HepG2 (cell line): ENCODE measurements around the gene MRPL14. TPM values are rescaled to one million over a fixed set of nuclear protein-coding genes. Genes with fewer than 3 reads are reported as not detected.
A peak's percentile ranks its signal among the peaks of the same experiment; 100 is the strongest.

Experiments used
- CENPT ChIP-seq: sonication (generic); formaldehyde crosslinking; IDR thresholded peaks from 2 replicates; pipeline ENCODE4 v1.8.0; 2022; ENCODE audit warnings: low read depth, mild to moderate bottlenecking, moderate library complexity, missing genetic modification reagents
- CREB1 ChIP-seq, 2 experiments: fragments of 450-650 bp in 1 of 2; IDR thresholded peaks; 2 replicates each; pipeline ENCODE4 v1.6.1; 2016 to 2017; ENCODE audit warnings: control low read depth in 1 of 2, mild to moderate bottlenecking in 1 of 2, missing compliant biosample characterization in 1 of 2, missing genetic modification characterization in 1 of 2
- ETV6 ChIP-seq: sonication (generic); formaldehyde crosslinking; conservative IDR thresholded peaks from 2 replicates; pipeline ENCODE4 v1.4.0; 2020; ENCODE audit warnings: missing genetic modification reagents
- FOXA3 ChIP-seq: IDR thresholded peaks from 2 replicates; pipeline ENCODE4 v1.6.1; 2016; ENCODE audit warnings: missing genetic modification reagents, missing compliant biosample characterization
- GATA4 ChIP-seq: sonication (generic); IDR thresholded peaks from 2 replicates; pipeline ENCODE4 v1.6.1; 2016; ENCODE audit warnings: antibody characterized with exemption, low read depth, borderline replicate concordance
- GATAD1 ChIP-seq: IDR thresholded peaks from 2 replicates; pipeline ENCODE4 v1.6.1; 2016; ENCODE audit warnings: missing genetic modification reagents, missing compliant biosample characterization
- HNRNPLL ChIP-seq: fragments of 200-400 bp; formaldehyde crosslinking; IDR thresholded peaks from 2 replicates; pipeline ENCODE4 v1.6.1; 2017; ENCODE audit warnings: mild to moderate bottlenecking, low read depth, low read length; ENCODE audit not compliant: poor library complexity, severe bottlenecking
- MXD4 ChIP-seq: IDR thresholded peaks from 2 replicates; pipeline ENCODE4 v1.6.1; 2016; ENCODE audit warnings: mild to moderate bottlenecking, missing biosample characterization, missing genetic modification reagents
- RAD21 ChIP-seq: fragments of 450-650 bp; formaldehyde crosslinking; IDR thresholded peaks from 2 replicates; pipeline ENCODE4 v1.5.0; 2020; ENCODE audit warnings: mild to moderate bottlenecking
- RBFOX2 ChIP-seq: fragments of 200-400 bp; formaldehyde crosslinking; IDR thresholded peaks from 2 replicates; pipeline ENCODE4 v1.6.1; 2017; ENCODE audit warnings: low read depth, mild to moderate bottlenecking, low read length
- SP4 ChIP-seq: sonication (generic); formaldehyde crosslinking; IDR thresholded peaks from 2 replicates; pipeline ENCODE4 v1.8.1; 2023; ENCODE audit warnings: mild to moderate bottlenecking, missing genetic modification reagents
- SPEN ChIP-seq: sonication (generic); formaldehyde crosslinking; IDR thresholded peaks from 2 replicates; pipeline ENCODE4 v1.5.1; 2020; ENCODE audit warnings: low read depth, mild to moderate bottlenecking, missing genetic modification reagents
- WIZ ChIP-seq: sonication (generic); formaldehyde crosslinking; IDR thresholded peaks from 2 replicates; pipeline ENCODE4 v1.5.1; 2020; ENCODE audit warnings: mild to moderate bottlenecking, missing genetic modification reagents
- ZIK1 ChIP-seq: sonication (generic); formaldehyde crosslinking; IDR thresholded peaks from 2 replicates; pipeline ENCODE4 v1.5.0; 2020; ENCODE audit warnings: mild to moderate bottlenecking, low read depth, missing genetic modification reagents, borderline replicate concordance
- ZKSCAN8 ChIP-seq: IDR thresholded peaks from 2 replicates; pipeline ENCODE4 v1.6.1; 2016; ENCODE audit warnings: borderline replicate concordance, missing genetic modification reagents, missing compliant biosample characterization
- ZNF281 ChIP-seq: sonication (generic); formaldehyde crosslinking; IDR thresholded peaks from 2 replicates; pipeline ENCODE4 v1.4.0; 2020; ENCODE audit warnings: missing genetic modification reagents, borderline replicate concordance
- ZNF547 ChIP-seq: sonication (generic); formaldehyde crosslinking; IDR thresholded peaks from 2 replicates; pipeline ENCODE4 v1.5.1; 2020; ENCODE audit warnings: mild to moderate bottlenecking, missing genetic modification reagents
- ZNF703 ChIP-seq: sonication (generic); formaldehyde crosslinking; IDR thresholded peaks from 2 replicates; pipeline ENCODE4 v1.5.1; 2020; ENCODE audit warnings: missing genetic modification reagents, mild to moderate bottlenecking, moderate library complexity, borderline replicate concordance
- polyA plus RNA-seq, 8 experiments: library from polyadenylated mRNA; depleted of rRNA in 3 of 8; stranded (reverse) in 7 of 8; unstranded in 1 of 8; fragments of >200 nt; fragmentation: Illumina TruSeq in 4 of 8; extraction: Trizol in 4 of 8; gene quantifications; 2 replicates each; pipeline versions ENCODE4 v1.2.1 to v1.2.3, GENCODE V29; 2011 to 2016; ENCODE audit warnings: low read depth in 4 of 8, missing spikeins in 1 of 8, mixed read lengths in 1 of 8; ENCODE audit not compliant: insufficient read depth in 1 of 8
- total RNA-seq, 5 experiments: library from RNA; depleted of rRNA; stranded (reverse); fragments of >200 nt; fragmentation: Illumina TruSeq; extraction: Trizol; gene quantifications; 2 replicates each; pipeline ENCODE4 v1.2.3, GENCODE V29; 2016; ENCODE audit warnings: low read depth in 1 of 5
- TF ChIP-seq, protein P1 (sequence below): sonication (generic); formaldehyde crosslinking; IDR thresholded peaks from 2 replicates; pipeline ENCODE4 v1.8.0; 2022; ENCODE audit warnings: missing genetic modification reagents, mild to moderate bottlenecking, borderline replicate concordance
- TF ChIP-seq, protein P2 (sequence below): sonication (generic); formaldehyde crosslinking; IDR thresholded peaks from 2 replicates; pipeline ENCODE4 v1.4.0; 2020; ENCODE audit warnings: missing genetic modification reagents, borderline replicate concordance

Gene MRPL14
- total and polyA plus RNA-seq, 2 of the 13 experiments (the other 11 are each of a cell fraction or from before 2014, with no cell fraction given) = 157 to 178 TPM

DNA sequence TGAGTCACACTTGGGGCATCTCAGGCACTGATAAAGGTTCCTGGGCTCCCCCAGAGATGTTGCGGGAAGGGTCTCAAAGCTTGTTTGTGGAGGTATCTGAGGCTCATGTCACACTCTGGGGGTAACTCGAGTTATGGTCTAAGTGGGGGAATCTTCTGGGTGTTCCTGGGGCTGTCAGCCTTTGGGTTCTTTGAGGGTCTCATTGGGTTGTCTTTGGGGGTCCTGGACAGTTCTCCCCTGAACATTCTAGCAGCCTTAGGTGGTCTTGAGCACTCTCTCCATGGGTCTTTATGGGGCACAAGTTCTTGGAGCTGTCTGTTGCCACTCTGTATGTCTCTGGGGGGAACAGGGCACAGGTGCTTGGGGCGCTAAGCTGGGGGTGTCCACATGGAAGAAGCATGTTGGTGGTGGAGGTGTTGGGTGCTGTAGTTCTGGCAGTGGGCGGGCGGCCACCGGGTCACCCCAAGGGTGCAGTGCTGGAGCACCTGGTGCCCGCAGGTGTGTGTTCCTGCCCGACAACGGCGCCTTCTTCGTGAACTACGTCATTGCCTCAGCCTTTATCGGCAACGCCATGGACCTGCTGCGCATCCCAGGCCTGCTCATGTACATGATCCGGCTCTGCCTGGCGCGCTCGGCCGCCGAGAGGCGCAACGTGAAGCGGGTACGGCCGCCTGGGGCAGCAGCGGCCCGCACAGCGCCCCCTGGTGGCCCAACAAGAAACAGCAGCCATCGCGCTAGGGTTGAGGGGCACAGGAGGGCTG is 24.3 kb upstream of the MRPL14 start (continued):
- TF ChIP-seq ZNF281 (CRISPR knock-in tag) (no peak), RBFOX2 (peak; percentile 66), ZIK1 (CRISPR knock-in tag) (0 out of 2 replicates have a peak, but pooled peaks have one; percentile 22), CREB1 (IDR thresholded peaks at IDR 0.05) (peak; percentile 21; the same call in 1 of the 2 replicates), CREB1 (CRISPR knock-in tag; IDR thresholded peaks at IDR 0.05) (no peak), RAD21 (CRISPR knock-in tag) (peak; percentile 99), WIZ (CRISPR knock-in tag) (no peak), ZNF547 (peak; percentile 53; the same call in 1 of the 2 replicates), ETV6 (CRISPR knock-in tag) (no peak; the same call in 1 of the 2 replicates), ZKSCAN8 (CRISPR knock-in tag) (no peak), SPEN (peak; percentile 84), SP4 (CRISPR knock-in tag) (peak; percentile 37; the same call in 1 of the 2 replicates), ZNF703 (CRISPR knock-in tag) (no peak), GATA4 (no peak), FOXA3 (peak; percentile 43), CENPT (CRISPR knock-in tag) (peak; percentile 38; the same call in 1 of the 2 replicates), MXD4 (0 out of 2 replicates have a peak, but pooled peaks have one; percentile 59), GATAD1 (CRISPR knock-in tag) (peak; percentile 65; the same call in 1 of the 2 replicates), HNRNPLL (peak; percentile 80)
- TF ChIP-seq, protein P1, sequence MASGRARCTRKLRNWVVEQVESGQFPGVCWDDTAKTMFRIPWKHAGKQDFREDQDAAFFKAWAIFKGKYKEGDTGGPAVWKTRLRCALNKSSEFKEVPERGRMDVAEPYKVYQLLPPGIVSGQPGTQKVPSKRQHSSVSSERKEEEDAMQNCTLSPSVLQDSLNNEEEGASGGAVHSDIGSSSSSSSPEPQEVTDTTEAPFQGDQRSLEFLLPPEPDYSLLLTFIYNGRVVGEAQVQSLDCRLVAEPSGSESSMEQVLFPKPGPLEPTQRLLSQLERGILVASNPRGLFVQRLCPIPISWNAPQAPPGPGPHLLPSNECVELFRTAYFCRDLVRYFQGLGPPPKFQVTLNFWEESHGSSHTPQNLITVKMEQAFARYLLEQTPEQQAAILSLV (CRISPR knock-in tag) = peak; percentile 85; the same call in 1 of the 2 replicates
- TF ChIP-seq, protein P2, sequence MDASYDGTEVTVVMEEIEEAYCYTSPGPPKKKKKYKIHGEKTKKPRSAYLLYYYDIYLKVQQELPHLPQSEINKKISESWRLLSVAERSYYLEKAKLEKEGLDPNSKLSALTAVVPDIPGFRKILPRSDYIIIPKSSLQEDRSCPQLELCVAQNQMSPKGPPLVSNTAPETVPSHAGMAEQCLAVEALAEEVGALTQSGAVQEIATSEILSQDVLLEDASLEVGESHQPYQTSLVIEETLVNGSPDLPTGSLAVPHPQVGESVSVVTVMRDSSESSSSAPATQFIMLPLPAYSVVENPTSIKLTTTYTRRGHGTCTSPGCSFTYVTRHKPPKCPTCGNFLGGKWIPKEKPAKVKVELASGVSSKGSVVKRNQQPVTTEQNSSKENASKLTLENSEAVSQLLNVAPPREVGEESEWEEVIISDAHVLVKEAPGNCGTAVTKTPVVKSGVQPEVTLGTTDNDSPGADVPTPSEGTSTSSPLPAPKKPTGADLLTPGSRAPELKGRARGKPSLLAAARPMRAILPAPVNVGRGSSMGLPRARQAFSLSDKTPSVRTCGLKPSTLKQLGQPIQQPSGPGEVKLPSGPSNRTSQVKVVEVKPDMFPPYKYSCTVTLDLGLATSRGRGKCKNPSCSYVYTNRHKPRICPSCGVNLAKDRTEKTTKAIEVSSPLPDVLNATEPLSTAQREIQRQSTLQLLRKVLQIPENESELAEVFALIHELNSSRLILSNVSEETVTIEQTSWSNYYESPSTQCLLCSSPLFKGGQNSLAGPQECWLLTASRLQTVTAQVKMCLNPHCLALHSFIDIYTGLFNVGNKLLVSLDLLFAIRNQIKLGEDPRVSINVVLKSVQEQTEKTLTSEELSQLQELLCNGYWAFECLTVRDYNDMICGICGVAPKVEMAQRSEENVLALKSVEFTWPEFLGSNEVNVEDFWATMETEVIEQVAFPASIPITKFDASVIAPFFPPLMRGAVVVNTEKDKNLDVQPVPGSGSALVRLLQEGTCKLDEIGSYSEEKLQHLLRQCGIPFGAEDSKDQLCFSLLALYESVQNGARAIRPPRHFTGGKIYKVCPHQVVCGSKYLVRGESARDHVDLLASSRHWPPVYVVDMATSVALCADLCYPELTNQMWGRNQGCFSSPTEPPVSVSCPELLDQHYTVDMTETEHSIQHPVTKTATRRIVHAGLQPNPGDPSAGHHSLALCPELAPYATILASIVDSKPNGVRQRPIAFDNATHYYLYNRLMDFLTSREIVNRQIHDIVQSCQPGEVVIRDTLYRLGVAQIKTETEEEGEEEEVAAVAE = no peak; the same call in 1 of the 2 replicates
